Common myeloid progenitor, CD34-positive (primary cell): ENCODE results near the gene MRPL43.

Source experiments
- CTCF ChIA-PET: fragments of 350-600 bp; sonication (Branson Sonifier 250); formaldehyde crosslinking; loops from one replicate; lab custom pipeline; 2021; ENCODE audit warnings: antibody characterized with exemption; lab: Charles Lee
- POLR2A ChIA-PET: fragments of 350-600 bp; sonication (Branson Sonifier 250); formaldehyde crosslinking; loops from one replicate; lab custom pipeline; 2021; ENCODE audit warnings: antibody characterized with exemption; lab: Charles Lee
- DNase-seq, 3 donors: peaks; one replicate each; pipeline versions ENCODE4 v3.0.0 to v3.0.0-alpha.2; 2013
- H3K27ac ChIP-seq, 2 experiments: 1 replicate in 1 of 2; 2 replicates in 1 of 2; pipeline ENCODE4 v1.7.0; 2013; ENCODE audit warnings: inconsistent platforms in 2 of 2, low read length in 2 of 2, mild to moderate bottlenecking in 2 of 2, low read depth in 1 of 2, moderate library complexity in 1 of 2; ENCODE audit not compliant: severe bottlenecking in 2 of 2, insufficient read depth in 1 of 2, poor library complexity in 1 of 2
- H3K27me3 ChIP-seq, 5 experiments: replicated peaks in 2 of 5; 1 replicate in 3 of 5; 2 replicates in 2 of 5; pipeline versions ENCODE4 v1.6.1 to v1.7.0; 2013; ENCODE audit warnings: low read length in 4 of 5, mild to moderate bottlenecking in 2 of 5, moderate library complexity in 2 of 5, inconsistent platforms in 1 of 5; ENCODE audit not compliant: insufficient read depth in 5 of 5, control insufficient read depth in 4 of 5
- H3K36me3 ChIP-seq, 4 experiments: 1 replicate in 2 of 4; 2 replicates in 2 of 4; pipeline versions ENCODE4 v1.6.1 to v1.7.0; 2013; ENCODE audit warnings: low read length in 3 of 4, control low read depth in 1 of 4, mild to moderate bottlenecking in 1 of 4; ENCODE audit not compliant: control insufficient read depth in 4 of 4, insufficient read depth in 4 of 4
- H3K4me1 ChIP-seq, 4 experiments: 1 replicate in 3 of 4; 2 replicates in 1 of 4; pipeline versions ENCODE4 v1.6.1 to v1.7.1; 2013; ENCODE audit warnings: low read length in 3 of 4, mild to moderate bottlenecking in 3 of 4, control low read depth in 1 of 4, inconsistent platforms in 1 of 4, moderate library complexity in 1 of 4; ENCODE audit not compliant: control insufficient read depth in 4 of 4, insufficient read depth in 4 of 4; ENCODE audit errors: control extremely low read depth in 1 of 4
- H3K4me3 ChIP-seq, 7 experiments: 1 replicate in 4 of 7; 2 replicates in 3 of 7; pipeline versions ENCODE4 v1.5.1 to v1.7.0; 2013; ENCODE audit warnings: mild to moderate bottlenecking in 7 of 7, low read length in 6 of 7, moderate library complexity in 6 of 7, inconsistent platforms in 2 of 7, low read depth in 2 of 7, control low read depth in 1 of 7; ENCODE audit not compliant: insufficient read depth in 4 of 7, control insufficient read depth in 1 of 7; ENCODE audit errors: extremely low read depth in 1 of 7
- H3K9me3 ChIP-seq, 5 experiments: 1 replicate in 4 of 5; 2 replicates in 1 of 5; pipeline versions ENCODE4 v1.6.1 to v1.7.1; 2013; ENCODE audit warnings: low read length in 4 of 5, mild to moderate bottlenecking in 2 of 5, inconsistent platforms in 1 of 5, low read depth in 1 of 5, moderate library complexity in 1 of 5; ENCODE audit not compliant: control insufficient read depth in 4 of 5, insufficient read depth in 2 of 5; ENCODE audit errors: control extremely low read depth in 1 of 5
- WGBS: methylation state at CpG from one replicate; pipeline ENCODE4 v1.1.5; 2013; ENCODE audit not compliant: insufficient coverage; 5-methylcytosine and 5-hydroxymethylcytosine counted together

Gene MRPL43

GRCh38 chr10:100993986-100994708, 6.8 kb upstream of the MRPL43 start:
- ChIA-PET CTCF (interaction anchor here (1.0 to 23.7 kb wide), 8 partner anchors 10 to 58 kb away, joined by 3 to 311 read pairs (median 4); no protein-coding TSS in a partner anchor), POLR2A (no interaction called here)
- no peak for DNase-seq
- 74% methylated on average over 7 of the region's 10 CpGs for WGBS
- H3K4me3 ChIP-seq, result no peak overlapping the region
- H3K27me3 ChIP-seq, result no peaks in the 10 kb centered on the region
- peaks cover 16 to 51% (median 36%) of the 10 kb centered on the region in 4 experiments for H3K36me3 ChIP-seq
- H3K27ac ChIP-seq, result no peak overlapping the region
- H3K9me3 ChIP-seq, result no peaks in the 10 kb centered on the region
- H3K4me1 ChIP-seq, result peaks cover 0 to 42% (median 28%) of the 10 kb centered on the region in 4 experiments

GRCh38 chr10:100989088-100989487, 1.8 kb upstream of the MRPL43 start:
- whole genome bisulfite sequencing, result 97% methylated on average over 21 of the region's 21 CpGs
- Histone ChIP-seq H3K27ac (no peak overlapping the region), H3K4me1 (peaks cover 4 to 36% (median 25%) of the 10 kb centered on the region in 4 experiments), H3K4me3 (no peak overlapping the region), H3K9me3 (no peaks in the 10 kb centered on the region), H3K36me3 (peaks cover 16 to 56% (median 40%) of the 10 kb centered on the region in 4 experiments), H3K27me3 (no peaks in the 10 kb centered on the region)
- POLR2A ChIA-PET, result no interaction called here
- DNase-seq, result no peak
- CTCF ChIA-PET, result interaction anchor here (0.6 to 23.7 kb wide), 5 partner anchors 8 to 28 kb away, joined by 3 to 311 read pairs (median 44); partner anchors contain the start of genes LZTS2 and SEMA4G

DNA sequence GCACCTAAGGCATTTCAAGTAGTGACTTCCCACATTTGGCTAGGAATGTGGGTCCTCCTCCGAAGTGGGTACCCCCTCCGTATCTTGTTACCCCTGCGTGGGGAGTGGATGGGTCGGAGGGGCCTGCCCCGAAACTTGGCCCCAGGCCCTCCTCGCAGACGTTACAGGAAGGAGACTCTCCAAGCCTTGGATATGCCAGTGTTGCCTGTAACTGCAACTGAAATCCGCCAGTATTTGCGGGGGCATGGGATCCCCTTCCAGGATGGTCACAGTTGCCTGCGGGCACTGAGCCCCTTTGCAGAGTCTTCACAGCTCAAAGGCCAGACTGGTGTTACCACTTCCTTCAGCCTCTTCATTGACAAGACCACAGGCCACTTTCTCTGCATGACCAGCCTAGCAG, 869 bp upstream of the MRPL43 start:
- Histone ChIP-seq H3K27me3 (no peaks in the 10 kb centered on the region), H3K4me3 (peak overlapping the region; percentile 65 to 98 (median 93)), H3K36me3 (peaks cover 13 to 51% (median 36%) of the 10 kb centered on the region in 4 experiments), H3K9me3 (no peaks in the 10 kb centered on the region), H3K4me1 (peaks cover 4 to 36% (median 25%) of the 10 kb centered on the region in 4 experiments), H3K27ac (peak overlapping the region in 1 of 2 experiments; percentile 76)
- DNase-seq, result no peak
- CTCF ChIA-PET, result interaction anchor here (0.7 to 23.7 kb wide), 4 partner anchors 9 to 29 kb away, joined by 3 to 311 read pairs (median 98); partner anchors contain the start of gene LZTS2
- POLR2A ChIA-PET, result no interaction called here
- 75% methylated on average over 10 of the region's 10 CpGs for WGBS

- peak overlapping the region; percentile 65 to 98 (median 93) for H3K4me3 ChIP-seq
- H3K27ac ChIP-seq, result peak overlapping the region in 1 of 2 experiments; percentile 76
- peaks cover 4 to 36% (median 25%) of the 10 kb centered on the region in 4 experiments for H3K4me1 ChIP-seq
- H3K36me3 ChIP-seq, result peaks cover 11 to 50% (median 37%) of the 10 kb centered on the region in 4 experiments
- ChIA-PET POLR2A (interaction anchor here (1.2 kb wide), 1 partner anchor 12 kb away, joined by 3 read pairs; the partner anchor contains the start of gene LZTS2), CTCF (interaction anchor here (1.8 to 23.7 kb wide), 4 partner anchors 10 to 42 kb away, joined by 5 to 311 read pairs (median 26); partner anchors contain the start of gene LZTS2)
- 3% methylated on average over 15 of the region's 15 CpGs for WGBS
- no peaks in the 10 kb centered on the region for H3K27me3 ChIP-seq
- no peaks in the 10 kb centered on the region for H3K9me3 ChIP-seq
- no peak for DNase-seq
Observed at GRCh38 chr10:100987685-100988049, 370 bp upstream of the MRPL43 start.

DNA sequence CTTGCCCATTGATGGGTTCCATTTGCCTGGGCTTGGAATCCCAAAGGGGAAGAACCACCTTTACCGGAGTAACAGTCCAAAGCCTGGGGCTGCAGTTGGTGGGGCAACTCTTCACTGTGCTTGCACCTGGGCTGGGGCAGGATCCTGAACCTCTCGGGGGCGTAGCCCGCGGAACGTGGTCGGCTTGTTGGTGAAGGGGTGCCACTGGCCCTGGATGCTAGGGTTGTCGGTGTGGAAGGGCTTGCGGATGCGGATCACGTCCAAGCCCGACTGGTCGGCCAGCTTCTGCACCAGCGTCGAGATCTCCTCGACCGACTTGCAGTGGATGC, 710 bp downstream of the MRPL43 start:
- H3K4me3 ChIP-seq, result peak overlapping the region; percentile 65 to 98 (median 93)
- 33% methylated on average over 14 of the region's 17 CpGs for WGBS
- peak overlapping the region in 1 of 2 experiments; percentile 18 for H3K27ac ChIP-seq
- H3K4me1 ChIP-seq, result peaks cover 4 to 36% (median 25%) of the 10 kb centered on the region in 4 experiments
- CTCF ChIA-PET, result interaction anchor here (1.0 to 23.7 kb wide), 8 partner anchors 11 to 43 kb away, joined by 3 to 311 read pairs (median 7); partner anchors contain the start of genes LZTS2 and SEMA4G
- no peaks in the 10 kb centered on the region for H3K27me3 ChIP-seq
- POLR2A ChIA-PET, result interaction anchor here (0.6 to 1.2 kb wide), 2 partner anchors 13 to 71 kb away, joined by 3 read pairs; partner anchors contain the start of gene LZTS2
- H3K9me3 ChIP-seq, result no peaks in the 10 kb centered on the region
- H3K36me3 ChIP-seq, result peaks cover 11 to 49% (median 37%) of the 10 kb centered on the region in 4 experiments
- DNase-seq, result peak in 1 of 3 donors; percentile 7

- POLR2A ChIA-PET, result no interaction called here
- DNase-seq, result no peak
- CTCF ChIA-PET, result interaction anchor here (1.7 to 23.7 kb wide), 4 partner anchors 12 to 32 kb away, joined by 7 to 311 read pairs (median 30); partner anchors contain the start of genes LZTS2 and SEMA4G
- WGBS, result 100% methylated on average over 1 of the region's 5 CpGs
- Histone ChIP-seq H3K4me1 (peaks cover 4 to 36% (median 25%) of the 10 kb centered on the region in 4 experiments), H3K36me3 (peaks cover 5 to 48% (median 32%) of the 10 kb centered on the region in 4 experiments), H3K9me3 (no peaks in the 10 kb centered on the region), H3K27ac (no peak overlapping the region), H3K27me3 (no peaks in the 10 kb centered on the region), H3K4me3 (no peak overlapping the region)
Observed at GRCh38 chr10:100985336-100985735, 2.0 kb downstream of the MRPL43 start.
